HAP-1 (cell line): ENCODE data around the gene POU2F1.

ENCODE experiments used
- DNase-seq, 2 experiments: peaks; one replicate each; pipeline ENCODE4 v3.0.0-alpha.2; 2016 to 2020; ENCODE audit warnings: low spot score in 2 of 2
- H3K27me3 ChIP-seq: fragments of 250-450 bp; sonication (Bioruptor Pico); 2 replicates; pipeline ENCODE4 v1.5.1; 2020; ENCODE audit warnings: low read depth, mild to moderate bottlenecking, moderate library complexity
- H3K36me3 ChIP-seq: fragments of 250-450 bp; sonication (Bioruptor Pico); replicated peaks from 2 replicates; pipeline ENCODE4 v1.5.1; 2020; ENCODE audit warnings: mild to moderate bottlenecking
- H3K4me1 ChIP-seq: fragments of 250-450 bp; sonication (Bioruptor Pico); 2 replicates; pipeline ENCODE4 v1.5.1; 2020; ENCODE audit warnings: mild to moderate bottlenecking
- H3K4me3 ChIP-seq: fragments of 250-450 bp; sonication (Bioruptor Pico); 2 replicates; pipeline ENCODE4 v1.5.1; 2020; ENCODE audit warnings: mild to moderate bottlenecking, moderate library complexity
- H3K9me3 ChIP-seq: fragments of 250-450 bp; sonication (Bioruptor Pico); 2 replicates; pipeline ENCODE4 v1.5.1; 2020; ENCODE audit warnings: mild to moderate bottlenecking, moderate library complexity
- in situ Hi-C: fragments of 300-500 bp; cut with MboI; formaldehyde crosslinking; loops from 3 replicates; pipeline ENCODE4 v1.14.3; 2020; ENCODE audit warnings: low sequenced_read_pairs, inconsistent platforms, mixed read lengths

The POU2F1 gene

GRCh38 chr1:167369175-167369574 lies 148.5 kb downstream of the POU2F1 start:
- H3K36me3 ChIP-seq, result peaks cover 9% of the 10 kb centered on the region
- in situ Hi-C loops, result no loop called here
- no peaks in the 10 kb centered on the region for H3K27me3 ChIP-seq
- no peak for DNase-seq
- H3K4me3 ChIP-seq, result no peak overlapping the region
- no peaks in the 10 kb centered on the region for H3K9me3 ChIP-seq
- H3K4me1 ChIP-seq, result peaks cover 6% of the 10 kb centered on the region; the same call in 1 of the 2 replicates

- Histone ChIP-seq H3K9me3 (no peaks in the 10 kb centered on the region), H3K27me3 (no peaks in the 10 kb centered on the region), H3K4me3 (no peak overlapping the region), H3K36me3 (peaks cover 9% of the 10 kb centered on the region), H3K4me1 (peaks cover 6% of the 10 kb centered on the region; the same call in 1 of the 2 replicates)
- DNase-seq, result no peak
- in situ Hi-C loops, result no loop called here
Measured at GRCh38 chr1:167369933-167370332, 149.2 kb downstream of the POU2F1 start.

- H3K27me3 ChIP-seq, result no peaks in the 10 kb centered on the region
- no peak overlapping the region for H3K4me3 ChIP-seq
- in situ Hi-C loops, result no loop called here
- no peaks in the 10 kb centered on the region for H3K9me3 ChIP-seq
- H3K36me3 ChIP-seq, result peaks cover 9% of the 10 kb centered on the region
- peaks cover 6% of the 10 kb centered on the region; the same call in 1 of the 2 replicates for H3K4me1 ChIP-seq
- DNase-seq, result no peak
Measured at GRCh38 chr1:167371030-167371429, 150.3 kb downstream of the POU2F1 start.

GRCh38 chr1:167373398-167373797 lies 152.7 kb downstream of the POU2F1 start:
- H3K4me3 ChIP-seq, result no peak overlapping the region
- no peaks in the 10 kb centered on the region for H3K27me3 ChIP-seq
- no peak for DNase-seq
- in situ Hi-C loops, result no loop called here
- H3K4me1 ChIP-seq, result peaks cover 6% of the 10 kb centered on the region; the same call in 1 of the 2 replicates
- peaks cover 13% of the 10 kb centered on the region for H3K36me3 ChIP-seq
- H3K9me3 ChIP-seq, result no peaks in the 10 kb centered on the region

- Histone ChIP-seq H3K27me3 (no peaks in the 10 kb centered on the region), H3K4me1 (peaks cover 6% of the 10 kb centered on the region; the same call in 1 of the 2 replicates), H3K4me3 (no peak overlapping the region), H3K36me3 (peaks cover 13% of the 10 kb centered on the region), H3K9me3 (no peaks in the 10 kb centered on the region)
- in situ Hi-C loops, result no loop called here
- no peak for DNase-seq
Measured at GRCh38 chr1:167373986-167374385, 153.3 kb downstream of the POU2F1 start.

GRCh38 chr1:167375949-167376348 lies 155.3 kb downstream of the POU2F1 start:
- DNase-seq, result no peak
- in situ Hi-C loops, result no loop called here
- H3K4me1 ChIP-seq, result peaks cover 6% of the 10 kb centered on the region; the same call in 1 of the 2 replicates
- no peaks in the 10 kb centered on the region for H3K27me3 ChIP-seq
- peaks cover 13% of the 10 kb centered on the region for H3K36me3 ChIP-seq
- H3K9me3 ChIP-seq, result no peaks in the 10 kb centered on the region
- no peak overlapping the region for H3K4me3 ChIP-seq

GRCh38 chr1:167387251-167387910 lies 166.7 kb downstream of the POU2F1 start:
- peaks cover 6% of the 10 kb centered on the region for H3K36me3 ChIP-seq
- H3K4me3 ChIP-seq, result no peak overlapping the region
- H3K27me3 ChIP-seq, result no peaks in the 10 kb centered on the region
- no peaks in the 10 kb centered on the region for H3K4me1 ChIP-seq
- in situ Hi-C loops, result no loop called here
- no peaks in the 10 kb centered on the region for H3K9me3 ChIP-seq
- DNase-seq, result no peak

- H3K9me3 ChIP-seq, result no peaks in the 10 kb centered on the region
- H3K36me3 ChIP-seq, result peaks cover 6% of the 10 kb centered on the region
- H3K4me3 ChIP-seq, result no peak overlapping the region
- H3K4me1 ChIP-seq, result no peaks in the 10 kb centered on the region
- no peak for DNase-seq
- H3K27me3 ChIP-seq, result no peaks in the 10 kb centered on the region
- in situ Hi-C loops, result no loop called here
Measured at GRCh38 chr1:167388976-167389375, 168.3 kb downstream of the POU2F1 start.

GRCh38 chr1:167392200-167392696 lies 171.6 kb downstream of the POU2F1 start:
- Histone ChIP-seq H3K4me3 (no peak overlapping the region), H3K4me1 (peaks cover 16% of the 10 kb centered on the region), H3K27me3 (no peaks in the 10 kb centered on the region), H3K9me3 (no peaks in the 10 kb centered on the region), H3K36me3 (peaks cover 4% of the 10 kb centered on the region; the same call in 1 of the 2 replicates)
- in situ Hi-C loops, result no loop called here
- DNase-seq, result no peak

GRCh38 chr1:167400359-167400953 lies 179.8 kb downstream of the POU2F1 start:
- Histone ChIP-seq H3K9me3 (no peaks in the 10 kb centered on the region), H3K4me3 (no peak overlapping the region), H3K36me3 (peaks cover 25% of the 10 kb centered on the region), H3K27me3 (no peaks in the 10 kb centered on the region), H3K4me1 (peaks cover 27% of the 10 kb centered on the region)
- in situ Hi-C loops, result no loop called here
- DNase-seq, result no peak

GRCh38 chr1:167401260-167401873 lies 180.7 kb downstream of the POU2F1 start:
- in situ Hi-C loops, result no loop called here
- H3K27me3 ChIP-seq, result no peaks in the 10 kb centered on the region

GRCh38 chr1:167404161-167404888 lies 183.6 kb downstream of the POU2F1 start:
- Histone ChIP-seq H3K27me3 (no peaks in the 10 kb centered on the region), H3K4me1 (peaks cover 16% of the 10 kb centered on the region), H3K36me3 (peaks cover 13% of the 10 kb centered on the region), H3K4me3 (no peak overlapping the region), H3K9me3 (no peaks in the 10 kb centered on the region)
- peak in 1 of 2 experiments; percentile 33 for DNase-seq
- in situ Hi-C loops, result no loop called here

More at GRCh38 chr1:167401260-167401873, 180.7 kb downstream of the POU2F1 start:
- Histone ChIP-seq H3K4me1 (peaks cover 23% of the 10 kb centered on the region), H3K36me3 (peaks cover 25% of the 10 kb centered on the region), H3K4me3 (no peak overlapping the region), H3K9me3 (no peaks in the 10 kb centered on the region)
- DNase-seq, result peak; percentile 43 to 67

GRCh38 chr1:167404908-167405307 lies 184.2 kb downstream of the POU2F1 start:
- peaks cover 16% of the 10 kb centered on the region for H3K4me1 ChIP-seq
- DNase-seq, result peak in 1 of 2 experiments; percentile 24
- no peaks in the 10 kb centered on the region for H3K9me3 ChIP-seq
- in situ Hi-C loops, result no loop called here
- no peak overlapping the region for H3K4me3 ChIP-seq
- H3K27me3 ChIP-seq, result no peaks in the 10 kb centered on the region
- peaks cover 13% of the 10 kb centered on the region for H3K36me3 ChIP-seq
